K562 (cell line): ENCODE data around the gene CRYZ.
"Not testable (repeated sequence)": the region's sequence is repeated elsewhere in the genome, so short reads cannot be mapped to it uniquely, and the experiment has no call there.

Experiments
- CBX3 ChIP-seq, 2 experiments: IDR thresholded peaks; 1 replicate in 1 of 2; 2 replicates in 1 of 2; pipeline ENCODE4 v1.6.1; 2012; ENCODE audit warnings: inconsistent platforms in 2 of 2, low read length in 2 of 2, borderline replicate concordance in 1 of 2, control low read depth in 1 of 2
- GABPA ChIP-seq: fragments of 200-800 bp; sonication (Bioruptor generic); conservative IDR thresholded peaks from 2 replicates; pipeline ENCODE4 v1.6.1; 2016; ENCODE audit warnings: low read depth, missing genetic modification characterization, missing compliant biosample characterization
- JUNB ChIP-seq: fragments of 450-650 bp; formaldehyde crosslinking; conservative IDR thresholded peaks from 2 replicates; pipeline ENCODE4 v1.4.0; 2020; ENCODE audit warnings: mild to moderate bottlenecking
- TRIM24 ChIP-seq, 2 experiments: fragments of 450-650 bp; IDR thresholded peaks; 2 replicates each; pipeline ENCODE4 v1.6.1; 2016
- ZFP91 ChIP-seq: sonication (generic); formaldehyde crosslinking; IDR thresholded peaks from 2 replicates; pipeline ENCODE4 v1.8.0; 2022; ENCODE audit warnings: mild to moderate bottlenecking, missing genetic modification reagents
- ZSCAN29 ChIP-seq: fragments of 450-650 bp; IDR thresholded peaks from 2 replicates; pipeline ENCODE4 v1.6.1; 2017
- TF ChIP-seq, protein P1 (sequence below): fragments of 250-450 bp; sonication (Bioruptor Pico); IDR thresholded peaks from 2 replicates; pipeline ENCODE4 v1.5.0; 2021
- TF ChIP-seq, protein P2 (sequence below), 3 experiments: IDR thresholded peaks in 2 of 3; conservative IDR thresholded peaks in 1 of 3; 2 replicates each; pipeline ENCODE4 v1.5.1; 2011 to 2012; ENCODE audit warnings: low read length in 3 of 3, mild to moderate bottlenecking in 3 of 3, control low read depth in 2 of 3, improper control_type of control experiment in 1 of 3, inconsistent platforms in 1 of 3, low read depth in 1 of 3, mixed read lengths in 1 of 3, moderate library complexity in 1 of 3; ENCODE audit not compliant: insufficient read depth in 2 of 3

- TF ChIP-seq, protein P1, sequence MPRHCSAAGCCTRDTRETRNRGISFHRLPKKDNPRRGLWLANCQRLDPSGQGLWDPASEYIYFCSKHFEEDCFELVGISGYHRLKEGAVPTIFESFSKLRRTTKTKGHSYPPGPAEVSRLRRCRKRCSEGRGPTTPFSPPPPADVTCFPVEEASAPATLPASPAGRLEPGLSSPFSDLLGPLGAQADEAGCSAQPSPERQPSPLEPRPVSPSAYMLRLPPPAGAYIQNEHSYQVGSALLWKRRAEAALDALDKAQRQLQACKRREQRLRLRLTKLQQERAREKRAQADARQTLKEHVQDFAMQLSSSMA: not testable (repeated sequence)
- TF ChIP-seq CBX3 (IDR thresholded peaks at IDR 0.05; ENCODE audit: borderline replicate concordance in 1 of 2, low read length in 2 of 2); JUNB (CRISPR knock-in tag); ZFP91 (CRISPR knock-in tag); ZSCAN29; GABPA (tag); TRIM24 (IDR thresholded peaks at IDR 0.05): not testable (repeated sequence)
- TF ChIP-seq, protein P2, sequence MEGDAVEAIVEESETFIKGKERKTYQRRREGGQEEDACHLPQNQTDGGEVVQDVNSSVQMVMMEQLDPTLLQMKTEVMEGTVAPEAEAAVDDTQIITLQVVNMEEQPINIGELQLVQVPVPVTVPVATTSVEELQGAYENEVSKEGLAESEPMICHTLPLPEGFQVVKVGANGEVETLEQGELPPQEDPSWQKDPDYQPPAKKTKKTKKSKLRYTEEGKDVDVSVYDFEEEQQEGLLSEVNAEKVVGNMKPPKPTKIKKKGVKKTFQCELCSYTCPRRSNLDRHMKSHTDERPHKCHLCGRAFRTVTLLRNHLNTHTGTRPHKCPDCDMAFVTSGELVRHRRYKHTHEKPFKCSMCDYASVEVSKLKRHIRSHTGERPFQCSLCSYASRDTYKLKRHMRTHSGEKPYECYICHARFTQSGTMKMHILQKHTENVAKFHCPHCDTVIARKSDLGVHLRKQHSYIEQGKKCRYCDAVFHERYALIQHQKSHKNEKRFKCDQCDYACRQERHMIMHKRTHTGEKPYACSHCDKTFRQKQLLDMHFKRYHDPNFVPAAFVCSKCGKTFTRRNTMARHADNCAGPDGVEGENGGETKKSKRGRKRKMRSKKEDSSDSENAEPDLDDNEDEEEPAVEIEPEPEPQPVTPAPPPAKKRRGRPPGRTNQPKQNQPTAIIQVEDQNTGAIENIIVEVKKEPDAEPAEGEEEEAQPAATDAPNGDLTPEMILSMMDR (IDR thresholded peaks at IDR 0.05 in 2 of 3, conservative IDR thresholded peaks at IDR 0.05 in 1 of 3; ENCODE audit: insufficient read depth in 2 of 3, low read depth in 1 of 3, low read length in 3 of 3): not testable (repeated sequence)
These were observed 7.6 kb upstream of the CRYZ start for GRCh38 chr1:74740307-74740980.
